HL-60/S4 (cell line): Measurements from ENCODE around the gene SDHB.

ENCODE experiments used
- in situ Hi-C: fragments of 300-500 bp; cut with MboI; formaldehyde crosslinking; loops from 2 replicates; pipeline ENCODE4 v1.14.3; 2022; ENCODE audit warnings: low sequenced_read_pairs

Gene SDHB

GRCh38 chr1:17047924-17048323 lies 5.9 kb downstream of the SDHB start:
- in situ Hi-C loops, result loop anchor here (10.0 kb wide), 2 partner anchors 83 to 433 kb away; partner anchors contain the start of gene NBPF1

GRCh38 chr1:17046334-17046657 lies 7.5 kb downstream of the SDHB start:
- in situ Hi-C loops, result loop anchor here (10.0 kb wide), 2 partner anchors 81 to 431 kb away; partner anchors contain the start of gene NBPF1

DNA sequence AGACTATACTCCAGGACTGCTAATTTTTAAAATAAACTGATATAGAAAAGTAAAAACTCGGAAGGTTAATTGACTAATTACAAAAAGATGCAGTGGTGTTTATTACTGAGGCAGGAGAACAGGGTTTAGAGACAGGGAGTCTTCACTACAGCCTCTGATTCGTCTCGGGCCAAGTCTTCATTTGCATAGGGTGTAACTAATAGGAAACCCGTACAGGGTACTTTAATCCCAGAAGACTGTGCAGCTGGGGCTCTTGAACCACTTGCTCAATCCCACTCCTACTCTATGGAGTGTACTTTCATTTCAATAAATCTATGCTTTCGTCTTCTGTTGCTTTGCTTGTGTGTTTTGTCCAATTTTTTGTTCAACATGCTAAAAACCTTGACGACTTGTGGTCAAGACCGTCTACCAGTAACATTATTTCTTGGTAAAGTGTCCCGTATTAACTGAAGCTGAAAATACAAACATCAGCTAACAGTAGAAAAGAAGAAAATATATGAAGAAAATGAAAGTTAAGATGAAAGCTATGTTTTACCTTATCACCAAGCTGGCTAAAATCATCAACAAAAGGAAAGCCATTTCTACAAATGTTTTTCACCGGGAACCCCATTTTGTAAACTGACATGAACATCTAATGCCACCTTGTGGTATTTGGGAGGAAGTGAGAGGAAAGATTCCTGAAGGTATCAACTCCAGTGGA lies 8.0 kb downstream of the SDHB start:
- in situ Hi-C loops, result loop anchor here (10.0 kb wide), 2 partner anchors 81 to 431 kb away; partner anchors contain the start of gene NBPF1

DNA sequence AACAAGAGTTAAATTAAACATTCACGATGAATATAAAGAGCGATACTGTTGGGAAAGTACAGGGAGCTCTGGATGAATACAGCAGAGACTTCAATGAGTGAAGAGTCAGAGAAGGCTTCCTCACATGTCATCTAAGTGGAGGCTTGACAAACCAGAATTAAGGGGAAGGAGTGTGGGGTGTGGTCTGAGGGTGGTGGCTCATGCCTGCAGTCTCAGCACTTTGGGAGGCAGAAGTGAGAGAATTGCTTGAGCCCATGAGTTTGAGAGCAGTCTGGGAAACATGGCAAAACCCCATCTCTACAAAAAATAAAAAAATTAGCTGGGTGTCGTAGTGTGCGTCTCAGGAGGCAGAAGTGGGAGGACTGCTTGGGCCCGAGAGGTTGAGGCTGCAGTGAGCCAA lies 8.7 kb downstream of the SDHB start:
- in situ Hi-C loops, result loop anchor here (10.0 kb wide), 2 partner anchors 80 to 430 kb away; partner anchors contain the start of gene NBPF1

GRCh38 chr1:17043676-17044075 lies 10.2 kb downstream of the SDHB start:
- in situ Hi-C loops, result loop anchor here (10.0 kb wide), 2 partner anchors 79 to 429 kb away; partner anchors contain the start of gene NBPF1

DNA sequence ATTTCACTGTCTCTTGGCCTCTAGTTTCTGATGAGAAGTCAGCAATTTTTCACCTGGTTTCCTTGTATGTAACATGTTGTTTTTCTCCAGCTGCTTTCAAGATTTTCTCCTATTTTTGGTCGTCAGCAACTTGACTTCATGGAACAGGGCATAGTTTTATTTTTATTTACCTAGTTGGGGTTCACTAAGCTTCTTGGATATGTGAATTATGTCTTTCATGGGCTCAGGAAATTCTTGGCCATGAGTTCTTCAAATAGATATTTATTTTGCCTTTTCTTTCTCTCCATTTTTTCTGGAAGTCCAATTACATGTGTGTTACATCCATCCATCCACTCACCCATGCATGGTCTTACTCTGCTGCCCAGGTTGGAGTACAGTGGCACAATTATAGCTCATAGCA lies 13.7 kb downstream of the SDHB start:
- in situ Hi-C loops, result loop anchor here (10.0 kb wide), 2 partner anchors 75 to 425 kb away; partner anchors contain the start of gene NBPF1

GRCh38 chr1:17039522-17039921 lies 14.3 kb downstream of the SDHB start:
- in situ Hi-C loops, result no loop called here

GRCh38 chr1:17033481-17033880 lies 20.4 kb downstream of the SDHB start:
- in situ Hi-C loops, result no loop called here

DNA sequence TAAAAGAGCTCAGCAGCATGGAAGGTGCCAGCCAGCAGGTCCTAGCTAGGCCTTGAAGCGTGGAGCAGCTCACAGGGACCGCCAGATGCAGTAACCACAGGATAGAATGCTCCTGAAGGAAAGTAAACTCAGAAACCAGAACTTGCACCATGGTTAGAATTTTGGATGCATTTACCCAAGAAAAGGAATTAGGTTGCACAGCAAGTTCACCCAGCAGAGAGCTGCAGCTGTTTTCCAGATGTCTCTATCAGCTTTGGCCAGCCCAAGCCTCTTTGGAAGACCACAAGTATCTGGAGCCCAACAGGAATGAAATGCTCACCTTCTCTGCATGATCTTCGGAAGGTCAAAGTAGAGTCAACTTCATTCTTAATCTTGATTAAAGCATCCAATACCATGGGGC lies 21.1 kb downstream of the SDHB start:
- in situ Hi-C loops, result no loop called here

- in situ Hi-C loops, result no loop called here
Observed at GRCh38 chr1:17031436-17031835, 22.4 kb downstream of the SDHB start.

DNA sequence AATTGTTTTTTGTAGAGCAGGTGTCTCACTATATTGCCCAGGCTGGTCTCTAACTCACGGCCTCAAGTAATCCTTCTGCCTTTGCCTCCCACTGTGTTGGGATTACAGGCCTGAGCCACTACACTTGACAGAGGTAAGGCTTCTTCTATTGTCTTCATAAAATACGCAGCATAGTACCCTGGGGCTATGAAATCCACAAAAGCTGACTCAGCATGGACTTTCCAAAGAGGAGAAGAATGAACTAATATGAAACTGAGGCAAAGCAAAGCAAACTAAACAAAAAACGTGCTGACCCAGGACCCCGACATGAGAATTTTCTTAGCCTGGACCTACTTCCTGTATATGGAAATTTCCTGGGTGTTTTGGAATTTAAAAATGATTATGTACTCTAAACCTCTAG lies 23.6 kb downstream of the SDHB start:
- in situ Hi-C loops, result no loop called here

- in situ Hi-C loops, result no loop called here
Observed at GRCh38 chr1:17028662-17029188, 25.1 kb downstream of the SDHB start.

- in situ Hi-C loops, result no loop called here
Observed at GRCh38 chr1:17027900-17028299, 25.9 kb downstream of the SDHB start.

- in situ Hi-C loops, result no loop called here
Observed at GRCh38 chr1:17027403-17027802, 26.4 kb downstream of the SDHB start.

DNA sequence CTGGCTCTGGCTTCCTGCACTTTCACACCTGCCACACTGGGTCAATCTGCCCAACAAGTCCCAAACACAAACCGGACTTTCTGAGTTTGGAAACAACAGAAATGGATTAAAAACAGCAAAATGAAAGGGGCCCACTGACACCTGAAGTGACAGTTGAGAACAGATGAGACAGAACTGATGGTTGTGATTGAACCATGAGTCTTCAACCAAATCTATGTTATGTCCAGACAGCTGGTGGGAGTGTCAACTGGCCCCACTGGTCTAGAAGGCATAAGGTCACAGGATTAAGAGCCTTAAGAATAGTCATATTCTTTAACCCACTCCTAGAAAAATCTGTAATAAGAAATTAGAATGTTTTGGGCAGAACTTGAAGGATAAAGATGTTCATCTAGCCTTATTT lies 29.1 kb downstream of the SDHB start:
- in situ Hi-C loops, result no loop called here

GRCh38 chr1:17023573-17023972 lies 30.3 kb downstream of the SDHB start:
- in situ Hi-C loops, result no loop called here

DNA sequence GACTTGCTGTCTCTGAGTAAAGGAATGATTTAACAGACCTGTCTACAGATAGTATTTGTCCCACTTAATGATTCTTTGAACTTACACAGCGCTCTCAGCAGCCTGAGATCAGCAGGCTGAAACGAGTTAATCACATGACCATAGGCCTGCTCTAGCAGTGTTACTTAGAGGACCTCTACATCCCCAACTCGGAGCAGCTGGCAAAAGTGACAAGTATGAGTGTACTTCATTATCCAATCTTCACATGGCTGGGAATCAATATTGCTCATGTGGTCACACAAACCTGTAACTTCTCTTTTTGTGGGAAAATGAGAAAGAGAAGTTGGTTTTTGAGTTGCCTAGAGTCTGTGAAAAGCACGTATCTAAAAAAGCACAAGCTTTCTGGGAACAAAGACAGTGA lies 30.7 kb downstream of the SDHB start:
- in situ Hi-C loops, result no loop called here

DNA sequence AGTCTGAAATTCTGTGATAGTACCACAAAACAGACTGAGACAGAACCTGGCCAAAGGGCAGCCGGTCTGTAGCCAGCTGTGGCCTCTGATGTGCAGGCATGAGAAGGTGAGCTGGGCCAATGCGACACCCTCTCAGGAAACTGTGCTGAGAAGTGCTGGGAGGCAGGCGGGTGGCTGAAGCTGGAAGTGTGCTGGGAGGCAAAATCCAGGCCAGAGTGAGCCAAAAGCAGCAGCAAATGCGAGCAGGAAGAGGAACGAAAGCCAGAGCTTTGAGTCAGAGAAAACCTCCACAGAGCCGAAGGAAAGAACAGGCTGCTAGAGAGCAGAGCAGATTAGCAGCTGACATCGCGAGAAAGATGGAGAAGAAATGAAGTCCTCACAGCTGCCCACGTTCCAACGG lies 31.9 kb downstream of the SDHB start:
- in situ Hi-C loops, result no loop called here

DNA sequence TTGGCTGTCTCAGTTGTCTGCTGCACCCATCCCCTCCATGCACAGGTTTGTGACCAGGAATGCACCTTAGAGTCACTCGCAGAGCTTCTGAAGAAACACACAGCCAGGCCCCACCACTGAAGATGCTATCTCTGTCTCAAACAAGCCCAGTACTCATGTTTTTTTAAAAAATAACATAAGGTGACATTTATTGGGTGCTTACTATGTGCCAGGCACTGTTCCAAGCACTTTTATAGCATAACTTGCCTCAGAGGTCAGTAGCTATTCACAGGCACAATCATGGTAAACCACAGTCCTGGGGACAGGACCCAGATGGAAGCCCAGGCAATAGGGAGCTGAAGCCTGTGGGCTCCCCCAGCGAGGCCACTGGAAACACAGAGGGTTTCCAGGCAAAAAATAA lies 33.3 kb downstream of the SDHB start:
- in situ Hi-C loops, result no loop called here

DNA sequence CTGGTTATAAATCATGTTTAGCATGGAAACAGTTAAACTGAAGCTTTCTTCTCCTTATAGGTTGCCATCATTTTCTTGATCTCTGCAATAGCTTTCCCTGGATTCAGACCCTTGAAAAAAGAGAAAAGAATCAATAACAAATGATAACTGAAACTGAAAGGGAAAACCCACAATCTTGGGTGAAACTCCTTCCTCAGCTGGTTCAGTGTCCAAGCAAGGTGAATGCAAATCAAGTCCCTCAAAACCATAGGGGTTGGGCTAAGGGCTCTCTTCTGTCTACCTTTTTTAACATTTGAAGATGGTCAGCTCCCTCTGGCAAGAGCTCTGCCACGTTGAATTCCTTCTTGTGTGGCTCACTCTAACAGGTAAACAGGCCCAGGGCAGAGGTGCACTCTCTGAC lies 35.0 kb downstream of the SDHB start:
- in situ Hi-C loops, result no loop called here

- in situ Hi-C loops, result no loop called here
Observed at GRCh38 chr1:17017435-17017834, 36.4 kb downstream of the SDHB start.

- in situ Hi-C loops, result no loop called here
Observed at GRCh38 chr1:17016317-17016661, 37.5 kb downstream of the SDHB start.
